Hepatocyte (in vitro differentiated cells): ENCODE data around the gene ABITRAM. TPM values are rescaled to one million over a fixed set of nuclear protein-coding genes. Genes with fewer than 3 reads are reported as not detected.
"Not testable (repeated sequence)": the region's sequence is repeated elsewhere in the genome, so short reads cannot be mapped to it uniquely, and the experiment has no call there.

ENCODE experiments used
- DNase-seq: peaks from one replicate; pipeline ENCODE4 v3.0.0-alpha.2; 2016; ENCODE audit warnings: low spot score
- H2AFZ ChIP-seq: fragments of 200-600 bp; sonication (generic); 2 replicates; pipeline ENCODE4 v1.6.0; 2016; ENCODE audit warnings: antibody characterized with exemption, mild to moderate bottlenecking
- H3K27ac ChIP-seq: fragments of 200-600 bp; sonication (generic); 2 replicates; pipeline ENCODE4 v1.5.1; 2016; ENCODE audit warnings: mild to moderate bottlenecking
- H3K27me3 ChIP-seq: fragments of 200-600 bp; sonication (generic); 2 replicates; pipeline ENCODE4 v1.6.1; 2016
- H3K36me3 ChIP-seq: fragments of 200-600 bp; sonication (generic); replicated peaks from 2 replicates; pipeline ENCODE4 v1.5.1; 2016; ENCODE audit warnings: low read depth; ENCODE audit not compliant: insufficient read depth
- H3K4me1 ChIP-seq: fragments of 200-600 bp; sonication (generic); 2 replicates; pipeline ENCODE4 v1.5.1; 2016; ENCODE audit warnings: mild to moderate bottlenecking, moderate library complexity; ENCODE audit not compliant: insufficient read depth
- H3K4me2 ChIP-seq: fragments of 200-600 bp; sonication (generic); 2 replicates; pipeline ENCODE4 v1.6.0; 2016
- H3K4me3 ChIP-seq: fragments of 200-600 bp; sonication (generic); 2 replicates; pipeline ENCODE4 v1.5.1; 2016; ENCODE audit warnings: mild to moderate bottlenecking
- H3K79me2 ChIP-seq: fragments of 200-600 bp; sonication (generic); 2 replicates; pipeline ENCODE4 v1.6.0; 2017; ENCODE audit warnings: mild to moderate bottlenecking
- H3K9me2 ChIP-seq: fragments of 200-600 bp; sonication (generic); replicated peaks from 2 replicates; pipeline ENCODE4 v1.6.0; 2017; ENCODE audit warnings: mild to moderate bottlenecking; ENCODE audit not compliant: insufficient read depth
- H3K9me3 ChIP-seq: fragments of 200-600 bp; sonication (generic); 2 replicates; pipeline ENCODE4 v1.5.1; 2016; ENCODE audit warnings: low read depth, mild to moderate bottlenecking
- H4K20me1 ChIP-seq: fragments of 200-600 bp; sonication (generic); 2 replicates; pipeline ENCODE4 v1.6.0; 2016; ENCODE audit warnings: mild to moderate bottlenecking; ENCODE audit not compliant: insufficient read depth, poor library complexity, severe bottlenecking
- EZH2 ChIP-seq: fragments of 200-600 bp; sonication (generic); IDR thresholded peaks from 2 replicates; pipeline ENCODE4 v1.6.1; 2016; ENCODE audit warnings: antibody characterized with exemption, mild to moderate bottlenecking, borderline replicate concordance
- EZH2phosphoT487 ChIP-seq: fragments of 200-600 bp; sonication (generic); IDR thresholded peaks from one replicate; pipeline ENCODE4 v1.6.1; 2018; ENCODE audit warnings: antibody characterized with exemption, mild to moderate bottlenecking, low read depth, moderate library complexity; ENCODE audit not compliant: unreplicated experiment, severe bottlenecking
- WGBS: methylation state at CpG from one replicate; pipeline ENCODE4 v1.1.6; 2016; ENCODE audit warnings: low lambda C conversion rate; ENCODE audit errors: missing lambda C conversion rate; 5-methylcytosine and 5-hydroxymethylcytosine counted together
- polyA plus RNA-seq: library from polyadenylated mRNA; unstranded; fragments of >200 nt; fragmentation: Nextera tagmentation; extraction: Ambion mirVana; gene quantifications from 2 replicates; pipeline ENCODE4 v1.2.1, GENCODE V29; 2016
- total RNA-seq: library from RNA; depleted of rRNA; stranded (reverse); fragments of >200 nt; gene quantifications from 2 replicates; pipeline ENCODE4 v1.2.3, GENCODE V29; 2014
- TF ChIP-seq, protein P1 (sequence below): fragments of 200-600 bp; sonication (generic); IDR thresholded peaks from 2 replicates; pipeline ENCODE4 v1.5.1; 2016; ENCODE audit warnings: antibody characterized with exemption, mild to moderate bottlenecking; ENCODE audit not compliant: poor library complexity

The ABITRAM gene
- total and polyA plus RNA-seq, 2 experiments from 2014 or later = 13.7 to 19.7 TPM

DNA sequence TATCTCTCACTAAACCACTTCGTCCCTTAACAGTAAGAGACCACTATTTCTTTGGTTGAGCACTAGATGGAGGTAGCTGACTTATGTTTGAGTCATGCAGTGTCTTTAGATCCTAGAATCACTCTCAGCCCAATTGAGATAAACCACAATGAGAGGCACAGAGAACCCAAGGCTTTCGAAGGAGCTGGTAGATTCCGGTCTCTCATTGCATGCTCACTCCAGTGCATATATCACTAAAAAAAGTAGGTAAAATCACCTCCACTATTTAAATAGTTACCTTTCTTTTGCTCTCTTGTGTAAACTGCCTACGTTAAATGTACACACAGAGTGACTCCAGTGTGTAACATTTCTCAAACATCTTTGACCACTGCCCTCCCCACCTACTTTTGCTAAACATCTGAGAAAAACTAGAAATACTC lies 44.5 kb upstream of the ABITRAM start:
- Histone ChIP-seq H3K36me3 (no peaks in the 10 kb centered on the region), H3K27ac (peak overlapping the region; percentile 0), H3K27me3 (no peaks in the 10 kb centered on the region), H3K4me2 (no peak overlapping the region), H3K79me2 (no peaks in the 10 kb centered on the region), H3K9me3 (no peaks in the 10 kb centered on the region), H4K20me1 (no peaks in the 10 kb centered on the region), H2AFZ (no peak overlapping the region), H3K4me3 (no peak overlapping the region), H3K9me2 (no peaks in the 10 kb centered on the region), H3K4me1 (peaks cover 22% of the 10 kb centered on the region)
- peak; percentile 31 for DNase-seq
- WGBS = 75% methylated on average over 4 of the region's 4 CpGs
- TF ChIP-seq, protein P1, sequence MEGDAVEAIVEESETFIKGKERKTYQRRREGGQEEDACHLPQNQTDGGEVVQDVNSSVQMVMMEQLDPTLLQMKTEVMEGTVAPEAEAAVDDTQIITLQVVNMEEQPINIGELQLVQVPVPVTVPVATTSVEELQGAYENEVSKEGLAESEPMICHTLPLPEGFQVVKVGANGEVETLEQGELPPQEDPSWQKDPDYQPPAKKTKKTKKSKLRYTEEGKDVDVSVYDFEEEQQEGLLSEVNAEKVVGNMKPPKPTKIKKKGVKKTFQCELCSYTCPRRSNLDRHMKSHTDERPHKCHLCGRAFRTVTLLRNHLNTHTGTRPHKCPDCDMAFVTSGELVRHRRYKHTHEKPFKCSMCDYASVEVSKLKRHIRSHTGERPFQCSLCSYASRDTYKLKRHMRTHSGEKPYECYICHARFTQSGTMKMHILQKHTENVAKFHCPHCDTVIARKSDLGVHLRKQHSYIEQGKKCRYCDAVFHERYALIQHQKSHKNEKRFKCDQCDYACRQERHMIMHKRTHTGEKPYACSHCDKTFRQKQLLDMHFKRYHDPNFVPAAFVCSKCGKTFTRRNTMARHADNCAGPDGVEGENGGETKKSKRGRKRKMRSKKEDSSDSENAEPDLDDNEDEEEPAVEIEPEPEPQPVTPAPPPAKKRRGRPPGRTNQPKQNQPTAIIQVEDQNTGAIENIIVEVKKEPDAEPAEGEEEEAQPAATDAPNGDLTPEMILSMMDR = peak; percentile 39
- TF ChIP-seq EZH2 = no peak

GRCh38 chr9:108894225-108894997 lies 39.8 kb upstream of the ABITRAM start:
- H4K20me1 ChIP-seq = no peaks in the 10 kb centered on the region
- no peak overlapping the region for H2AFZ ChIP-seq
- no peaks in the 10 kb centered on the region for H3K27me3 ChIP-seq
- H3K9me2 ChIP-seq = no peaks in the 10 kb centered on the region
- WGBS = 63% methylated on average over 4 of the region's 4 CpGs
- H3K4me3 ChIP-seq = no peak overlapping the region
- TF ChIP-seq EZH2phosphoT487 = no peak
- TF ChIP-seq, protein P1 = no peak
- TF ChIP-seq EZH2 = no peak
- no peaks in the 10 kb centered on the region for H3K79me2 ChIP-seq
- no peaks in the 10 kb centered on the region for H3K36me3 ChIP-seq
- H3K27ac ChIP-seq = no peak overlapping the region
- DNase-seq = no peak
- H3K4me2 ChIP-seq = peak overlapping the region; percentile 38
- H3K9me3 ChIP-seq = no peaks in the 10 kb centered on the region
- H3K4me1 ChIP-seq = peaks cover under 1% of the 10 kb centered on the region

GRCh38 chr9:108897324-108898096 lies 36.7 kb upstream of the ABITRAM start:
- no peaks in the 10 kb centered on the region for H3K79me2 ChIP-seq
- H3K27me3 ChIP-seq = no peaks in the 10 kb centered on the region
- H2AFZ ChIP-seq = no peak overlapping the region
- TF ChIP-seq, protein P1 = no peak
- TF ChIP-seq EZH2phosphoT487 (no peak), EZH2 (no peak)
- no peaks in the 10 kb centered on the region for H3K36me3 ChIP-seq
- H4K20me1 ChIP-seq = no peaks in the 10 kb centered on the region
- DNase-seq = no peak
- H3K9me2 ChIP-seq = no peaks in the 10 kb centered on the region
- WGBS = 92% methylated on average over 2 of the region's 2 CpGs
- no peaks in the 10 kb centered on the region for H3K4me1 ChIP-seq
- no peak overlapping the region for H3K27ac ChIP-seq
- no peak overlapping the region for H3K4me2 ChIP-seq
- no peak overlapping the region for H3K4me3 ChIP-seq
- H3K9me3 ChIP-seq = no peaks in the 10 kb centered on the region

DNA sequence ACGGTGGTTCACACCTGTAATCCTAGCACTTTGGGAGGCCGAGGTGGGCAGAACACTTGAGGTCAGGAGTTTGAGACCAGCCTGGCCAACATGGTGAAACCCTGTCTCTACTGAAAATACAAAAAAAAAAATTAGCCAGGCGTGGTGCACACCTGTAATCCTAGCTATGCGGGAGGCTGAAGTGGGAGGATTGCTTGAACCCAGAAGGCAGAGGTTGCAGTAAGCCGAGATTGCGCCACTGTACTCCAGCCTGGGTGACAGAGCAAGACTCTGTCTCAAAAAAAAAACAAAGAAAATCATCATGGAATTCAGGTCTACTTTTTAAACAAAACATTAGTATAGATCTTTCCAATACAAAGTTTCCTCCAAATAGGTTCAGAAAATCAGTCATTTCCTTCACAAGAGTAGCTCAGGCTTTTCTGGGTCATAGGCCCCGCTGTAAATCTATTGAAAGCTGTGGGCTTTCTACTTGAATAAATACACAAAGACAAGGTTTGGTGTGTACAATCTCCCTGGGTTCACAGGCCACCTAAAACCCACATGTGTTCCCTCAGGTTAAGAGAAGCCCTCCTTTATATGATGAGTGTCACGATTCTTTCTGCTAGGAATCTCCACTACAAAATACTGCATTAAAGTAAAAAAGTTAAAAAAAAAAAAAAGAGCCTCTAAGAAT lies 35.0 kb upstream of the ABITRAM start:
- H3K36me3 ChIP-seq, H3K4me1 ChIP-seq, H3K4me3 ChIP-seq, H4K20me1 ChIP-seq, H3K4me2 ChIP-seq, H2AFZ ChIP-seq, H3K9me2 ChIP-seq, DNase-seq, H3K27me3 ChIP-seq, H3K27ac ChIP-seq, H3K79me2 ChIP-seq, H3K9me3 ChIP-seq: not testable (repeated sequence)
- WGBS = 92% methylated on average over 8 of the region's 8 CpGs
